Dermis blood vessel endothelial cell (primary cell): ENCODE measurements around the gene PIEZO1. TPM values are rescaled to one million over a fixed set of nuclear protein-coding genes. Genes with fewer than 3 reads are reported as not detected.
A peak's percentile ranks its signal among the peaks of the same experiment; 100 is the strongest.
"Not testable (repeated sequence)": the region's sequence is repeated elsewhere in the genome, so short reads cannot be mapped to it uniquely, and the experiment has no call there.

ENCODE experiments used
- DNase-seq: peaks from one replicate; pipeline ENCODE4 v3.0.0; 2010
- total RNA-seq: library from RNA; depleted of rRNA; stranded (reverse); fragments of >200 nt; gene quantifications from 2 replicates; pipeline ENCODE4 v1.2.3, GENCODE V29; 2014

PIEZO1 gene
- 354 and 766 TPM in 2 replicates for total RNA-seq

- DNase-seq = peak; percentile 79
Measured at GRCh38 chr16:88785106-88785924, at the start of gene PIEZO1. Gene PIEZO1, minus strand, starts transcription at chr16:88785220. Its CDS starts 256 bp downstream, at chr16:88784964.

GRCh38 chr16:88834670-88835069 is 49.6 kb upstream of the PIEZO1 start:
- no peak for DNase-seq

GRCh38 chr16:88833086-88833485 is 48.1 kb upstream of the PIEZO1 start:
- DNase-seq = no peak

DNA sequence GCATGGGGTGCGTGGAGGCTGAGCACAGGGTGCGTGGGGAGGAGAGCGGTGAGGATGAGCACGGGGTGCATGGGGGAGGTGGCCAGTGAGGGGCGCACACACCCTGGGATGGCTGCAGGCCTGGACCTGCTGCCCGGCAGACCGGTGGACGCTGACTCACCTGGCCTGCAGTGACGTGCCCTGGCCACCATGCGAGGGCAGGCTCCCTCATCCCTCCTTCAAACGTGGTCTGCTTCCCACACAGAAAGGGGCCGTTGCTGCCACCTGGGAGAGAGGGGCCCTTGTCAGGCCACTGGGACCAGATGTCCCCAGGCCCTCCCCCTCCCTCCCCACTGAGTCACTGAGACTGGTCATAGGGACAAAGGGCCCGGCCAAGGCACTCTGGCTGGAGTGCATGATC is 46.8 kb upstream of the PIEZO1 start:
- DNase-seq = no peak

DNA sequence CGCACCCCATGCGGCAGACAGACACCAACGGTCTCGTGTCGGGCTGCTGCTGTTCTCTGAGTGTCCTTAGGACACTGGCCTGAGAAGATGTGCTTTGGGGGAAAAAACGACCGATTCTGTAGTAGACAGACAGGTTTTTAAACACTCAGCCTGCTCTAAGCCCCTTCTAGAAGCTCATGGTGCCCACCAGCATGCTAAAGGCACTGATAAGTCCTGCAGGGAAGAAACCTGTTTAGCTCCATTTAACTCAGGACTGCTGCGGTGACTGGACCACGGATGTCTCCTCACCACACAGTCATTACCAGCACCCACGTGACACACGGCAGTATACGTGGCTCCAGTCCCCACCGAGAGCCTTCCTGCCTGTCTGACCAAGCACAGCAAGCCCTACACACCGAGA is 45.8 kb upstream of the PIEZO1 start:
- DNase-seq = no peak

- DNase-seq = no peak
Measured at GRCh38 chr16:88830258-88830657, 45.2 kb upstream of the PIEZO1 start.

GRCh38 chr16:88828711-88829110 is 43.7 kb upstream of the PIEZO1 start:
- DNase-seq = no peak

- DNase-seq = no peak
Measured at GRCh38 chr16:88827727-88828126, 42.7 kb upstream of the PIEZO1 start.

DNA sequence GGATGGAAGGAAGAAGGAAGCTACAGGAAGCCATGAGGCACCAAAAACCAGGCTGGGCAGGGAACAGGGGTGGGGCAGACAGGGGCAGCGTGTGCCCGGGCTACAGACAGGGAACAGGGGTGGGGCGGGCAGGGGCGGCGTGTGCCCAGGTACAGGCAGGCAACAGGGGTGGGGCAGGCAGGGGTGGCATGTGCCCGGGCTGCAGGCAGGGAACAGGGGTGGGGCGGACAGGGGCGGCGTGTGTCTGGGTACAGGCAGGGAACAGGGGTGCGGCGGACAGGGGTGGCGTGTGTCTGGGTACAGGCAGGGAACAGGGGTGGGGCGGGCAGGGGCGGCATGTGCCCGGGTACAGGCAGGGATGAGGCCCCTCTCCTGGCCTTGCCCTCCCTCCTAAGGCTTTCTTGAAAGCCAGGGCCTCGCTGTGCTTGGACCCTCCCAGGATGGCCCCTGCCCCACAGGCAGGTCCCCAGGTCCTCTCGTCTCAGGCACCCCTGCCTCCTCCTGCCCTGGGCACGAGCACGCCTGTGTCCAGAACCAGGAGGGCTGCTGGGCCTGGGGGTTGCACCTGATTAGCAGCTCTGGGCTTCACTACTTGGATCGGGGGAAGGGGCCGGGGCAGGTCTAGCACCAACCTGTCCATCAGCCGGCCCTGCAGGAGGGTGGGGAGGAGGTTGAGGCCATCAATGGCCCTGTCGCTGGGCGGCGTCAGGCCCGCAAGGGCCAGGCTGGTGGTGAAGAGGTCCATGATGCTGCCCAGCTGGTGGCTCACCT is 41.2 kb upstream of the PIEZO1 start:
- no peak for DNase-seq

DNA sequence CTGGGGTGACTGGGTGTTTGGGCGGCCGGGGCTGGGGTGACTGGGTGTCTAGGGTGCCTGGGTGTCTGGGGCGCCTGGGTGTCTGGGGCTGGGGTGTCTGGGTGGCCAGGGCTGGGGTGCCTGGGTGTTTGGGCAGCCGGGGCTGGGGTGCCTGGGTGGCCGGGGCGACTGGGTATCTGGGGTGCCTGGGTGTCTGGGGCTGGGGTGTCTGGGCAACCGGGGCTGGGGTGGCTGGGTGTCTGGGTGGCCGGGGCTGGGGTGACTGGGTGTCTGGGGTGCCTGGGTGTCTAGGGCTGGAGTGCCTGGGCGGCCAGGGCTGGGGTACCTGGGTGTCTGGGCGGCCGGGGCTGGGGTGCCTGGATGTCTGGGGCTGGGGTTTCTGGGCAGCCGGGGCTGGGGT is 40.1 kb upstream of the PIEZO1 start:
- no peak for DNase-seq

GRCh38 chr16:88824256-88825077 is 39.4 kb upstream of the PIEZO1 start:
- DNase-seq = no peak

DNA sequence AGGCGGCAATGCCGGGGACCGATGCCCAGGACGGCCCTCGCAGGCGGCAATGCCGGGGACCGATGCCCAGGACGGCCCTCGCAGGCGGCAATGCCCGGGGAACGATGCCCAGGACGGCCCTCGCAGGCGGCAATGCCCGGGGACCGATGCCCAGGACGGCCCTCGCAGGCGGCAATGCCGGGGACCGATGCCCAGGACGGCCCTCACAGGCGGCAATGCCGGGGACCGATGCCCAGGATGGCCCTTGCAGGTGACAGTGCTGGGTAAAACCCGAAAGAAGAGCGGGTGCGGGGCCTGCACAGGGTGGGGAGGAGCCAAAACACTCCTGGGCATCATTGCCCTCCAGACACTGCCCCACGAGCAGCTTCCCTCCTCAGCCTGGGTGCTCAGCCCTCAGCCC is 38.6 kb upstream of the PIEZO1 start:
- not testable (repeated sequence) for DNase-seq

DNA sequence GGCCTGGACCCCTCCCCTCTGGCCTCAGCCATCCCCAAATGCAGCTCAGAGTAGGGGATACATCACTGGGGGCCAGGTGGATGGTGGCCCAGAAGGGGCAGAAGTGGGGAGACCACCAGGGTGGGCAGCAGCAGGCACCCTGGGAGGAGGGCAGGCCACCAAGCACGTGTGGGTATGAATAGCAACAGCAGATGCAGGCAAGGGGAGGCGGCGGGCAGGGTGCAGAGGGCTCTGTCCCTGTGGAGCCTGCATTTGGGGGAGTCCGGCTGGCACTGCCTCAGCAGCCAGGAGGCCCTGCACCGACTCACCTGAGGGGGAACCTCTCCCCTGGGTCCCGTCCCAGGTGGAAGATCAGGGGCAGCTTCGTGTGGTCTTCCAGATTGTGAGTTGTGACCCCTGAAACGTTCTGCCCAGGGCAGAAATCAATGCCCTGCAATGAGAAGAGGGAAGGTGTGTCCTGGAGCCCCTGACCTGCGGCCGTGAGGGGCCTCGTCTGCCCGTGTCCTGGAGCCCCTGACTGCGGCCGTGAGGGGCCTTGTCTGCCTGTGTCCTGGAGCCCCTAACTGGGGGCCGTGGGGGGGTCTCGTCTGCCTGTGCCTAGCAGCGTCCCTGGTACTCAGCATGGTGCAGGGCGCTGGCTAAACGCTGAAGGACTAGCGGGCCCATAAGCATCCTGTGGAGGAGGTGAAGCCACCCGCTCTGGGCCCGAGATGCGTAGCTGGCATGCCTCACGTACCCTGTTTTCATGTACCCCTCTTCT is 37.4 kb upstream of the PIEZO1 start:
- no peak for DNase-seq

DNA sequence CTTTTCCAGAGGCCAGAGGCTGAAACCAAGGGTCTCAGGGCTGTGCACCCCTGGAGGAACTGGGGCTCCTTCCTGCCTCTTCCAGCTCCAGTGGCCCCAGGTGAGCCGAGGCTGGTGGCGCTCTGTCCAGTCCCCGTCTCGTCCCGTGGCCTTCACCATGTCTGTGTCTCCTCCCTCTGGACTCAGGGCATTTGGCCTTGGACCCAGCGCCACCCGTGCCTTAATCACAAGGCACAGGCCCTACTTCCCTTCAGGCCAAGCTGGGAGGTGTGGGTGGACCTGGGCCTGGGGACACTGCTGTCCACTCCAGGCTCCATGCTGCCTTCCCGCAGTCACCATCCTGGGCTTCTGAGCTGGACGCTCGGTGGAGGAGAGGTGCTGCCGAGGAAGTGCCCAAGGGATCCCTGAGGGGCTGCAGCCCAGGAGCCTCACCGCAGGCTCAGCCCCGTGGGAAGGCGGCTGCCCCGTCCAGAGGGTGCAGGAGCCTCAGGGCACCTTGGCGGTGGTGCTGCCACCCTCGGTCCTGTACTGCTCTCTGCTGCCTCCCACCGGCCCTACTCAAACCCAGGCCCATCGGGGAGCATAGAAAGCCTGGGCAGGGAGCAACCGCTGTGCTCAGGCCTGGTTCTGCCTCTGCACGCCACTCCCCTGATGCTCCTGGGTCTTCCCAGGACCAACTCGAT is 36.3 kb upstream of the PIEZO1 start:
- DNase-seq = no peak

GRCh38 chr16:88820385-88821025 is 35.5 kb upstream of the PIEZO1 start:
- no peak for DNase-seq

DNA sequence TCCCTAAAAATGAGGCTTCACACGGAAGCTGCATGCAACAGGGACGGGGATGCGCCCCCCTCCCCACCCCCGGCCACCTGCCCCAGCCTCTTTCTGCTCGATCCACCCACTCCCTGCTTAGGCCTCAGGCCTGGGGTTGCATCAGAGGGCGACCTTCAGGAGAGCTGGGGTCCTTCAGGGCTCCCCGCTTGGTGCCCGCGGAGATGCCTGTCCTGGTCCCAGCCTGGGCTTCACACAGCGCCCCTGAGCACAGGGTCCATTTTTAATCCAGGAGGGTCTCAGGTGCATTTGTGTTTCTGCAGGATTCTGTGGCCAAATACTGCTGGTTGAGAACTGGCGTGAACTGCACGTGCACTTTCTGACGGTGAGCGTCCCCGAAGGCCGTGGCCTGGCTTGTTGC is 34.1 kb upstream of the PIEZO1 start:
- DNase-seq = no peak

DNA sequence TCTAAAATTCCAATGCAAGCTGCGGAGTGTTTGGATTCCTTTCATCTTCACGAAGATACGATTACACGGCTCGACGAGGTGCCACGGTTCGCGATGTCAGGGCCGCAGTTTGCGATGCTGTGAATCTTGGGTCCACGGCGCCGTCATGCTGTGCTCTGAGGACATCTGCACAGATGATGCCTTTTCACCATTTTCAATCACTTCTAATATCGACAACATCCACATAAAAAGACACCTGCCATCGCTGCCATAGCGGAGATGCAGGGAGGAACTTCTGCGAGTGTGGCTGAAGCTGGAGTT is 33.5 kb upstream of the PIEZO1 start:
- no peak for DNase-seq

DNA sequence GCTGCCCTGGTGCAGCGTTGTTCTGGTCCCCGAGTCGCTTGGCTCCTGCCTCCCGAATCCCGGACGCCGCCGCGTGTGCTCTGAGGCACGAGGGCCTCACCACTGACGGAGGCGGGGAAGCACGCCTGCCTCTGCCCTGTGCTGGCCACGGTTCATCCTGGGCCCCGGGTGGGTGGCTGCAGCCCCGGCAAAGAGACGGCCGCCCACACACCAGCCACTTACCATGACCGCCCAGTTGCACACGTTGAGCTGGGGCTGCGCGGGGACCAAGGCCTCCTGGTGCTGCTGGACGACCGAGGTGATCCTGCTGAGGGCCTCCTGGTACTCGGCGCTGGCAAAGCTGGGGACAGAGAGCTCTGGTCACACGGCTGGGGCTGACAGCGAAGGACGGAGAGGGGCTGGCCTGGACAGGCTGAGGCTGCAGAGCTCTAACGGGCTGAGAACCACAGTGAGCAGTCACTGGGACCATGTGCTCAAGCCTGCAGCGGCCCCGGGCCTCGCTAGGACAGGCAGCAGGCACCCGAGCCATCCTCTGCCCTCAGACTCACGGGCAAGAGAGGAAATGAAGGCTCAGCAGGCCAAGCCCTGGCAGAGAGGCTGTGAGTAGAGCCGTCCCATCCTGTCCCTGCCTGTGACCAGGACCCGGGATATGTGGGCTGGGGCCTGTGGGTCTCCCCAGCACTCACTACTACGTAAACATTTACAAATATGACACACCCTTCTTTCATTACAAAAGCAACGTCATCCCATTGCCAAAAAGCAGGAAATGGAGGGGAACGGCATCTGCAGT is 33.0 kb upstream of the PIEZO1 start:
- no peak for DNase-seq

DNA sequence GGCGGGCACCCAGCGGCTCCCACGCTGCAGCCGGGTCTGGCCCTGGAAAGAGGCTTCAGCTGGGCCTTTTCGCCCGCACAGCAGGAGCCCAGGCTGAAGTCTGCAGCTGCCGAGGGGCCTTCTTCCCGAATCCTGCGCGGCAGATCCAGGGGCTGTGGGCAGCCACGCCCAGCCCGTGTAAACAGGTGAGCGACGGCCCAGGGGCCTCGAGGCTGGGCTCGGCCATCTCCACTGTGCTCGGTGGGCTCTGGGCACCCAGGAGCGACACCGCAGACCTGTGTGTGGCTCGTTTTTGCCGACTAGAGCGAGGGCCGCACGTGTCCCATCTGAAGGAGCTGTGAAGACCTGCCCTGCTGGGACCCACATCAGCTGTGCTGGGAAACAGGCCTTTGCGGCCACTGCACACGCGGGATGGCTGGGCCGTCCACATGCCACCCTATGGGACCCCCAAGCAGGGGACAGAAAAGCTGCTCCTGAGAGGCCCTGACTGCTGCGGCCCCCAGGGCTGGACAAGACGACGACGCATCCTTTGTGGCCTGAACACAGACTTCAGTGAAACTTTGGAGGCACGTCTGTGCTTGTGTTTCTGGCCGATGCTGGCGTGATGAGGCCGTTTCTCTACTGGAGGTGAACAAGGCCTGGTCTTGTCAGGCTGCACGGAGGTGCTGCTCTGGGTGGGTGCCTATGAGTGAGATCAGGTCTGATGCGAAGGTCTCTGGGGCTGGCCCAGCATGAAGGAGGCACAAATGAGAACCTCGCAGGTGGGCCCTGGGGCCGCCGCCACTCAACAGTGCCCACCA is 31.9 kb upstream of the PIEZO1 start:
- DNase-seq = no peak
